ENCODE data around the gene EPHA10.

Gene EPHA10

DNA sequence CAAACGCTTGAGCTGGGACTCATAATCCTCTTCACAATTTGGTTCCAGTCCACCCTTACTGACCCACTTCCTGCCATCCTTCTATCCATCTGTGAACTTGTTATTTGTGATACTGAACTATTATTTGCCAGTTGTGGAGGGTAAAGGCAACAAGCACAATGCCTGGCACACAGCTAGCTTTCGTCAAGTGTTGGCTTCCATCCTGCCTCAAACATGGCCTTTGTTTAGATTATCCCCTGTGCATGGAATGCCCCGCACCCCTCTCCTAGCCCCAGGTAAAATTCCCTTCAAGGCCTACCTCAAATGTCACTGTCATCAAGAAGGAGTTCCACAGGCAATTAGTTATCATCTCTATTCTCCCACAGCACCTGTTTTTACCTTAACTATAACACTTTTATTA, 84.0 kb downstream of the EPHA10 start:
- Histone ChIP-seq H3K36me3 (ENCODE audit: control insufficient read depth in 2 of 2, insufficient read depth in 1 of 2, low read length in 2 of 2) (peaks cover 0 to 48% of the 10 kb centered on the region in 2 experiments; a peak in 2 of 3 replicates), H3K4me1 (ENCODE audit: control insufficient read depth, insufficient read depth, low read length) (no peaks in the 10 kb centered on the region), H3K4me3 (ENCODE audit: low read depth, low read length) (no peak overlapping the region), H3K9me3 (ENCODE audit: control insufficient read depth, insufficient read depth, low read depth, low read length) (no peaks in the 10 kb centered on the region), H3K27ac (ENCODE audit: extremely low read depth, low read depth, low read length) (no peak overlapping the region)
- ChIA-PET POLR2A (interaction anchor here (1.0 kb wide), 1 partner anchor 10 kb away, joined by 3 read pairs; a partner anchor contains a TSS), CTCF (interaction anchor here (0.6 to 11.0 kb wide), 9 partner anchors 8 to 237 kb away, joined by 3 to 183 read pairs (median 6); no protein-coding TSS in a partner anchor)
- TF ChIP-seq ZNF449 (tag by site-specific recombination; IDR thresholded peaks at IDR 0.05), result no peak
- no peak for TF ChIP-seq ZNF391 (tag by site-specific recombination; IDR thresholded peaks at IDR 0.05; ENCODE audit: borderline replicate concordance, low read depth)
- TF ChIP-seq ZNF138 (tag by site-specific recombination; IDR thresholded peaks at IDR 0.05; ENCODE audit: borderline replicate concordance), result no peak
- TF ChIP-seq, protein P1, sequence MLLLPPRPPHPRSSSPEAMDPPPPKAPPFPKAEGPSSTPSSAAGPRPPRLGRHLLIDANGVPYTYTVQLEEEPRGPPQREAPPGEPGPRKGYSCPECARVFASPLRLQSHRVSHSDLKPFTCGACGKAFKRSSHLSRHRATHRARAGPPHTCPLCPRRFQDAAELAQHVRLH (tag by site-specific recombination; IDR thresholded peaks at IDR 0.05), result no peak
- TF ChIP-seq PBX3 (CRISPR knock-in tag; IDR thresholded peaks at IDR 0.05), result no peak
- no peak for TF ChIP-seq ZNF354C (tag by site-specific recombination; IDR thresholded peaks at IDR 0.05; ENCODE audit: borderline replicate concordance, low read depth)
- TF ChIP-seq ZNF707 (tag by site-specific recombination; IDR thresholded peaks at IDR 0.05), result no peak
- no peak for TF ChIP-seq ZNF394 (tag by site-specific recombination; IDR thresholded peaks at IDR 0.05; ENCODE audit: borderline replicate concordance)
- no peak for TF ChIP-seq KLF10 (tag by site-specific recombination; IDR thresholded peaks at IDR 0.05)
- no peak for TF ChIP-seq SETDB1 (IDR thresholded peaks at IDR 0.05; ENCODE audit: insufficient read length, low read length)
- TF ChIP-seq, protein P2, sequence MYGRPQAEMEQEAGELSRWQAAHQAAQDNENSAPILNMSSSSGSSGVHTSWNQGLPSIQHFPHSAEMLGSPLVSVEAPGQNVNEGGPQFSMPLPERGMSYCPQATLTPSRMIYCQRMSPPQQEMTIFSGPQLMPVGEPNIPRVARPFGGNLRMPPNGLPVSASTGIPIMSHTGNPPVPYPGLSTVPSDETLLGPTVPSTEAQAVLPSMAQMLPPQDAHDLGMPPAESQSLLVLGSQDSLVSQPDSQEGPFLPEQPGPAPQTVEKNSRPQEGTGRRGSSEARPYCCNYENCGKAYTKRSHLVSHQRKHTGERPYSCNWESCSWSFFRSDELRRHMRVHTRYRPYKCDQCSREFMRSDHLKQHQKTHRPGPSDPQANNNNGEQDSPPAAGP (tag by site-specific recombination; IDR thresholded peaks at IDR 0.05), result no peak

GRCh38 chr1:37677808-37678207, 87.1 kb downstream of the EPHA10 start:
- CTCF ChIA-PET, result interaction anchor here (1.1 to 11.0 kb wide), 4 partner anchors 41 to 223 kb away, joined by 3 to 183 read pairs (median 4); no protein-coding TSS in a partner anchor
- no peak overlapping the region for H3K4me3 ChIP-seq (ENCODE audit: low read depth, low read length)
- peaks cover 0 to 18% of the 10 kb centered on the region in 2 experiments; a peak in 1 of 3 replicates for H3K36me3 ChIP-seq (ENCODE audit: control insufficient read depth in 2 of 2, insufficient read depth in 1 of 2, low read length in 2 of 2)
- H3K9me3 ChIP-seq (ENCODE audit: control insufficient read depth, insufficient read depth, low read depth, low read length), result no peaks in the 10 kb centered on the region
- POLR2A ChIA-PET, result no interaction called here
- no peak for TF ChIP-seq RBAK (tag by site-specific recombination; IDR thresholded peaks at IDR 0.05)
- H3K27ac ChIP-seq (ENCODE audit: extremely low read depth, low read depth, low read length), result no peak overlapping the region
- H3K4me1 ChIP-seq (ENCODE audit: control insufficient read depth, insufficient read depth, low read length), result no peaks in the 10 kb centered on the region

- Histone ChIP-seq H3K4me3 (ENCODE audit: low read depth, low read length) (no peak overlapping the region), H3K27ac (ENCODE audit: extremely low read depth, low read depth, low read length) (no peak overlapping the region), H3K9me3 (ENCODE audit: control insufficient read depth, insufficient read depth, low read depth, low read length) (no peaks in the 10 kb centered on the region), H3K36me3 (ENCODE audit: control insufficient read depth in 2 of 2, insufficient read depth in 1 of 2, low read length in 2 of 2) (peaks cover 0 to 13% of the 10 kb centered on the region in 2 experiments; a peak in 1 of 3 replicates), H3K4me1 (ENCODE audit: control insufficient read depth, insufficient read depth, low read length) (no peaks in the 10 kb centered on the region)
- CTCF ChIA-PET, result interaction anchor here (0.6 to 11.0 kb wide), 2 partner anchors 76 to 110 kb away, joined by 3 to 183 read pairs; no protein-coding TSS in a partner anchor
- POLR2A ChIA-PET, result no interaction called here
- TF ChIP-seq ZNF76 (tag by site-specific recombination; IDR thresholded peaks at IDR 0.05; ENCODE audit: borderline replicate concordance, low read depth) (no peak), GLIS1 (tag by site-specific recombination; IDR thresholded peaks at IDR 0.05) (no peak), ZNF677 (tag by site-specific recombination; IDR thresholded peaks at IDR 0.05) (no peak), ZNF311 (tag by site-specific recombination; IDR thresholded peaks at IDR 0.05; ENCODE audit: borderline replicate concordance) (no peak), CTCF (tag by site-specific recombination; IDR thresholded peaks at IDR 0.05) (no peak), ZNF626 (tag by site-specific recombination; IDR thresholded peaks at IDR 0.05) (no peak), KLF7 (tag by site-specific recombination; IDR thresholded peaks at IDR 0.05; ENCODE audit: borderline replicate concordance) (no peak), ZNF561 (tag by site-specific recombination; IDR thresholded peaks at IDR 0.05; ENCODE audit: borderline replicate concordance) (no peak), ZNF37A (tag by site-specific recombination; IDR thresholded peaks at IDR 0.05) (no peak), ZNF596 (tag by site-specific recombination; IDR thresholded peaks at IDR 0.05) (no peak), ZNF610 (tag by site-specific recombination; IDR thresholded peaks at IDR 0.05; ENCODE audit: borderline replicate concordance) (no peak), ZNF654 (tag by site-specific recombination; IDR thresholded peaks at IDR 0.05; ENCODE audit: low read depth) (no peak)
- TF ChIP-seq, protein P3, sequence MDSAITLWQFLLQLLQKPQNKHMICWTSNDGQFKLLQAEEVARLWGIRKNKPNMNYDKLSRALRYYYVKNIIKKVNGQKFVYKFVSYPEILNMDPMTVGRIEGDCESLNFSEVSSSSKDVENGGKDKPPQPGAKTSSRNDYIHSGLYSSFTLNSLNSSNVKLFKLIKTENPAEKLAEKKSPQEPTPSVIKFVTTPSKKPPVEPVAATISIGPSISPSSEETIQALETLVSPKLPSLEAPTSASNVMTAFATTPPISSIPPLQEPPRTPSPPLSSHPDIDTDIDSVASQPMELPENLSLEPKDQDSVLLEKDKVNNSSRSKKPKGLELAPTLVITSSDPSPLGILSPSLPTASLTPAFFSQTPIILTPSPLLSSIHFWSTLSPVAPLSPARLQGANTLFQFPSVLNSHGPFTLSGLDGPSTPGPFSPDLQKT (IDR thresholded peaks at IDR 0.05; ENCODE audit: borderline replicate concordance, low read depth, low read length), result no peak
Observed at GRCh38 chr1:37677143-37677439, 87.8 kb downstream of the EPHA10 start.
